WTC11 (cell line): ENCODE data around the gene EMX2.

Experiments used
- CTCF ChIP-seq: fragments of 200-600 bp; IDR thresholded peaks from 2 replicates; pipeline ENCODE4 v1.8.0; 2022; ENCODE audit warnings: antibody characterized with exemption
- IRF1 ChIP-seq: sonication (generic); formaldehyde crosslinking; IDR thresholded peaks from 2 replicates; pipeline ENCODE4 v1.8.0; 2023; ENCODE audit warnings: missing genetic modification reagents
- NFE2L1 ChIP-seq: sonication (generic); formaldehyde crosslinking; IDR thresholded peaks from 2 replicates; pipeline ENCODE4 v1.8.1; 2023; ENCODE audit warnings: missing genetic modification reagents
- STAT6 ChIP-seq: sonication (generic); formaldehyde crosslinking; conservative IDR thresholded peaks from 2 replicates; pipeline ENCODE4 v1.8.1; 2023; ENCODE audit warnings: mild to moderate bottlenecking, low read depth, missing genetic modification reagents, moderate library complexity
- ZNF121 ChIP-seq: sonication (generic); formaldehyde crosslinking; IDR thresholded peaks from 2 replicates; pipeline ENCODE4 v1.8.0; 2023; ENCODE audit warnings: missing genetic modification reagents

- TF ChIP-seq CTCF, result no peak
- no peak for TF ChIP-seq NFE2L1
- no peak for TF ChIP-seq IRF1 (CRISPR knock-in tag)
- TF ChIP-seq ZNF121 (CRISPR knock-in tag), result no peak
- no peak for TF ChIP-seq STAT6 (CRISPR knock-in tag)
These were observed 13.3 kb downstream of the EMX2 start for GRCh38 chr10:117555863-117556262.
